ENCODE results near the gene GNAZ. TPM values are rescaled to one million over a fixed set of nuclear protein-coding genes. Genes with fewer than 3 reads are reported as not detected.
"Not testable (repeated sequence)": the region's sequence is repeated elsewhere in the genome, so short reads cannot be mapped to it uniquely, and the experiment has no call there.

Gene GNAZ
- total RNA-seq, 4 donors from 2014 or later, result 5.6 to 21.6 (median 12.1) TPM

GRCh38 chr22:23047265-23047664 is 23.1 kb upstream of the GNAZ start:
- no peak overlapping the region for H3K4me3 ChIP-seq
- no peaks in the 10 kb centered on the region for H3K4me1 ChIP-seq
- TF ChIP-seq CTCF (IDR thresholded peaks at IDR 0.05) (no peak), POLR2A (IDR thresholded peaks at IDR 0.05) (no peak)
- DNase-seq, result no peak
- H3K27ac ChIP-seq, result no peak overlapping the region
- H3K9me3 ChIP-seq, result no peaks in the 10 kb centered on the region
- no peaks in the 10 kb centered on the region for H3K27me3 ChIP-seq
- intact Hi-C loops (cut with DNase I; ENCODE audit: low total_unique reads), result no loop called here
- no peaks in the 10 kb centered on the region for H3K36me3 ChIP-seq

GRCh38 chr22:23047742-23048141 is 22.6 kb upstream of the GNAZ start:
- Histone ChIP-seq H3K36me3 (no peaks in the 10 kb centered on the region), H3K4me1 (no peaks in the 10 kb centered on the region), H3K27me3 (no peaks in the 10 kb centered on the region), H3K27ac (no peak overlapping the region), H3K9me3 (no peaks in the 10 kb centered on the region), H3K4me3 (no peak overlapping the region)
- intact Hi-C loops (cut with DNase I; ENCODE audit: low total_unique reads), result no loop called here
- DNase-seq, result no peak
- TF ChIP-seq POLR2A (IDR thresholded peaks at IDR 0.05) (no peak), CTCF (IDR thresholded peaks at IDR 0.05) (no peak)

- H3K27ac ChIP-seq; H3K4me3 ChIP-seq; H3K9me3 ChIP-seq; H3K36me3 ChIP-seq; DNase-seq; H3K27me3 ChIP-seq; H3K4me1 ChIP-seq; intact Hi-C loops (cut with DNase I; ENCODE audit: low total_unique reads): not testable (repeated sequence)
These were observed 19.8 kb upstream of the GNAZ start for GRCh38 chr22:23050546-23050945.

GRCh38 chr22:23053051-23053707 is 17.1 kb upstream of the GNAZ start:
- no peak for DNase-seq
- Histone ChIP-seq H3K36me3 (no peaks in the 10 kb centered on the region), H3K27ac (no peak overlapping the region), H3K4me1 (no peaks in the 10 kb centered on the region), H3K27me3 (no peaks in the 10 kb centered on the region), H3K4me3 (no peak overlapping the region), H3K9me3 (peaks cover 0 to 7% of the 10 kb centered on the region in 2 donors)
- intact Hi-C loops (cut with DNase I; ENCODE audit: low total_unique reads), result no loop called here
- TF ChIP-seq CTCF (IDR thresholded peaks at IDR 0.05), result no peak
- no peak for TF ChIP-seq POLR2A (IDR thresholded peaks at IDR 0.05)

- DNase-seq, result no peak
- Histone ChIP-seq H3K27ac (no peak overlapping the region), H3K4me3 (no peak overlapping the region), H3K4me1 (no peaks in the 10 kb centered on the region), H3K36me3 (no peaks in the 10 kb centered on the region), H3K9me3 (peaks cover 0 to 7% of the 10 kb centered on the region in 2 donors), H3K27me3 (no peaks in the 10 kb centered on the region)
- TF ChIP-seq POLR2A (IDR thresholded peaks at IDR 0.05), result no peak
- TF ChIP-seq CTCF (IDR thresholded peaks at IDR 0.05), result no peak
- intact Hi-C loops (cut with DNase I; ENCODE audit: low total_unique reads), result no loop called here
These were observed 16.3 kb upstream of the GNAZ start for GRCh38 chr22:23053912-23054530.
